Pancreas (tissue), 10 donors: ENCODE measurements around the gene GPR156. TPM values are rescaled to one million over a fixed set of nuclear protein-coding genes. Genes with fewer than 3 reads are reported as not detected.

ENCODE experiments used
- ATAC-seq, 4 donors: fragments of 200-7000 bp; cut with Tn5 transposase; one replicate each; pipeline versions ENCODE4 v1.8.0 to v1.9.1; 2020; ENCODE audit warnings: mild to moderate bottlenecking in 4 of 4, moderate library complexity in 4 of 4
- DNase-seq, 6 donors: peaks; one replicate each; pipeline ENCODE4 v3.0.0-alpha.2; 2020
- FAIRE-seq: peaks from 2 replicates; lab custom pipeline; 2012; peaks lifted over from hg19 to GRCh38; lab: Jason Lieb, UNC
- H3K27ac ChIP-seq, 4 donors: fragments of 200-600 bp; sonication (generic); 1 replicate in 3 of 4; 2 replicates in 1 of 4; pipeline versions ENCODE4 v1.5.0 to v1.8.0; 2020
- H3K27me3 ChIP-seq, 4 donors: fragments of 200-600 bp; one replicate each; pipeline ENCODE4 v1.8.0; 2021
- H3K36me3 ChIP-seq, 3 donors: fragments of 200-600 bp; sonication (generic) in 1 of 3; one replicate each; pipeline versions ENCODE4 v1.5.0 to v1.8.0; 2020 to 2021
- H3K4me1 ChIP-seq, 3 donors: fragments of 200-600 bp; one replicate each; pipeline ENCODE4 v1.8.0; 2021
- H3K4me3 ChIP-seq, 4 donors: fragments of 200-600 bp; sonication (generic) in 2 of 4; one replicate each; pipeline versions ENCODE4 v1.5.0 to v1.8.0; 2020 to 2021
- H3K9me3 ChIP-seq, 4 donors: fragments of 200-600 bp; one replicate each; pipeline ENCODE4 v1.8.0; 2021
- CTCF ChIP-seq, 4 donors: fragments of 200-600 bp; sonication (generic) in 3 of 4; IDR thresholded peaks; one replicate each; pipeline versions ENCODE4 v1.5.0 to v1.8.0; 2021; ENCODE audit warnings: antibody characterized with exemption in 4 of 4
- WGBS, 2 donors: extraction: QIAGEN DNeasy Blood & Tissue Kit; methylation state at CpG; one replicate each; pipeline ENCODE4 v1.1.7; 2013; 5-methylcytosine and 5-hydroxymethylcytosine counted together
- intact Hi-C, 3 donors: fragments of 100-400 bp; cut with DNase I; formaldehyde crosslinking; loops; one replicate each; pipeline versions ENCODE4 v1.11.1 to v1.14.2; 2022
- polyA plus RNA-seq, 2 donors: library from polyadenylated mRNA; stranded (reverse); fragments of 200-250 nt; gene quantifications; one replicate each; pipeline ENCODE4 v1.2.3, GENCODE V29; 2013
- total RNA-seq, 6 donors: library from RNA; stranded (reverse); fragmentation: NEBNext Ultra II Directional in 4 of 6; extraction: Animal tissue kit (Norgen Biotek cat#: 25700) in 4 of 6; gene quantifications; one replicate each; pipeline versions ENCODE4 v1.2.1 to v1.2.4, GENCODE V29; 2021 to 2023
- donor health status: healthy with polysubstance abuse.
- donor health status: DM: no; HTN: no; CAD: no; lungs with moderate emphysema.
- donor health status: DM: no; HTN: no; CAD: no.
- donor health status: control.
- donor health status: control.
- donor health status: Bipolar disorder and iron deficiency.
- donor health status: DM: yes; HTN: yes; CAD: no.
- donor health status: DM: no; HTN: no; CAD: no.
- donor health status: DM: no; HTN: no; CAD: no.
- donor health status: DM: yes; HTN: yes; CAD: no.

GPR156 gene
- total and polyA plus RNA-seq, 8 donors: 0.05 to 0.16 (median 0.08) TPM; not detected in 4

- intact Hi-C loops: no loop called here
- H3K4me3 ChIP-seq: no peak overlapping the region
- DNase-seq (no peak), ATAC-seq (no peak), FAIRE-seq (no peak)
- WGBS, 2 donors: 48 to 70% methylated on average over 2 of the region's 2 CpGs
- H3K27me3 ChIP-seq: no peaks in the 10 kb centered on the region
- H3K36me3 ChIP-seq: no peaks in the 10 kb centered on the region
- no peak for TF ChIP-seq CTCF (IDR thresholded peaks at IDR 0.05)
- no peak overlapping the region for H3K27ac ChIP-seq
- no peaks in the 10 kb centered on the region for H3K4me1 ChIP-seq
- H3K9me3 ChIP-seq: no peaks in the 10 kb centered on the region
Observed at GRCh38 chr3:120276767-120277166, 8.3 kb downstream of the GPR156 start.

- ATAC-seq: no peak
- Histone ChIP-seq H3K9me3 (no peaks in the 10 kb centered on the region), H3K36me3 (no peaks in the 10 kb centered on the region), H3K27ac (no peak overlapping the region), H3K4me1 (no peaks in the 10 kb centered on the region), H3K4me3 (no peak overlapping the region), H3K27me3 (no peaks in the 10 kb centered on the region)
- no peak for FAIRE-seq
- DNase-seq: no peak
- 18 to 28% methylated on average over 4 of the region's 4 CpGs for WGBS, 2 donors
- intact Hi-C loops: no loop called here
- TF ChIP-seq CTCF (IDR thresholded peaks at IDR 0.05): no peak
Observed at GRCh38 chr3:120275618-120276017, 9.4 kb downstream of the GPR156 start.

- no peak for TF ChIP-seq CTCF (IDR thresholded peaks at IDR 0.05)
- intact Hi-C loops: no loop called here
- Histone ChIP-seq H3K27ac (no peak overlapping the region), H3K9me3 (no peaks in the 10 kb centered on the region), H3K4me3 (no peak overlapping the region), H3K4me1 (no peaks in the 10 kb centered on the region), H3K36me3 (no peaks in the 10 kb centered on the region), H3K27me3 (no peaks in the 10 kb centered on the region)
- 16 to 19% methylated on average over 5 of the region's 5 CpGs for WGBS, 2 donors
- no peak for DNase-seq
- peak; percentile 46 to 83 (median 56) for ATAC-seq
- FAIRE-seq: no peak
Observed at GRCh38 chr3:120274739-120275167, 10.3 kb downstream of the GPR156 start.

GRCh38 chr3:120272286-120272685, 12.7 kb downstream of the GPR156 start:
- H3K36me3 ChIP-seq: no peaks in the 10 kb centered on the region
- FAIRE-seq (no peak), ATAC-seq (no peak), DNase-seq (no peak)
- no peak overlapping the region for H3K4me3 ChIP-seq
- no peaks in the 10 kb centered on the region for H3K9me3 ChIP-seq
- H3K27ac ChIP-seq: no peak overlapping the region
- WGBS, 2 donors: 55 to 61% methylated on average over 1 of the region's 1 CpG
- no peak for TF ChIP-seq CTCF (IDR thresholded peaks at IDR 0.05)
- no peaks in the 10 kb centered on the region for H3K27me3 ChIP-seq
- H3K4me1 ChIP-seq: no peaks in the 10 kb centered on the region
- intact Hi-C loops: no loop called here

- ATAC-seq: no peak
- Histone ChIP-seq H3K27ac (no peak overlapping the region), H3K36me3 (no peaks in the 10 kb centered on the region), H3K4me1 (no peaks in the 10 kb centered on the region), H3K4me3 (no peak overlapping the region), H3K9me3 (no peaks in the 10 kb centered on the region), H3K27me3 (no peaks in the 10 kb centered on the region)
- no peak for TF ChIP-seq CTCF (IDR thresholded peaks at IDR 0.05)
- 82 to 83% methylated on average over 5 of the region's 5 CpGs for WGBS, 2 donors
- DNase-seq: no peak
- FAIRE-seq: no peak
- intact Hi-C loops: no loop called here
Observed at GRCh38 chr3:120265989-120266388, 19.0 kb downstream of the GPR156 start.
